GM12891 (cell line): ENCODE measurements around the gene ZNF385B.

ENCODE experiments used
- POLR2A ChIP-seq: IDR thresholded peaks from 2 replicates; pipeline ENCODE4 v1.6.1; 2011; ENCODE audit warnings: low read depth, low read length, control low read depth
- POLR2AphosphoS5 ChIP-seq: IDR thresholded peaks from 2 replicates; pipeline ENCODE4 v1.6.1; 2011; ENCODE audit warnings: low read depth, low read length, control low read depth
- SPI1 ChIP-seq: IDR thresholded peaks from 2 replicates; pipeline ENCODE4 v1.6.1; 2011; ENCODE audit warnings: low read depth, low read length, control low read depth
- TAF1 ChIP-seq: IDR thresholded peaks from 2 replicates; pipeline ENCODE4 v1.6.1; 2011; ENCODE audit warnings: low read depth, low read length, control low read depth

DNA sequence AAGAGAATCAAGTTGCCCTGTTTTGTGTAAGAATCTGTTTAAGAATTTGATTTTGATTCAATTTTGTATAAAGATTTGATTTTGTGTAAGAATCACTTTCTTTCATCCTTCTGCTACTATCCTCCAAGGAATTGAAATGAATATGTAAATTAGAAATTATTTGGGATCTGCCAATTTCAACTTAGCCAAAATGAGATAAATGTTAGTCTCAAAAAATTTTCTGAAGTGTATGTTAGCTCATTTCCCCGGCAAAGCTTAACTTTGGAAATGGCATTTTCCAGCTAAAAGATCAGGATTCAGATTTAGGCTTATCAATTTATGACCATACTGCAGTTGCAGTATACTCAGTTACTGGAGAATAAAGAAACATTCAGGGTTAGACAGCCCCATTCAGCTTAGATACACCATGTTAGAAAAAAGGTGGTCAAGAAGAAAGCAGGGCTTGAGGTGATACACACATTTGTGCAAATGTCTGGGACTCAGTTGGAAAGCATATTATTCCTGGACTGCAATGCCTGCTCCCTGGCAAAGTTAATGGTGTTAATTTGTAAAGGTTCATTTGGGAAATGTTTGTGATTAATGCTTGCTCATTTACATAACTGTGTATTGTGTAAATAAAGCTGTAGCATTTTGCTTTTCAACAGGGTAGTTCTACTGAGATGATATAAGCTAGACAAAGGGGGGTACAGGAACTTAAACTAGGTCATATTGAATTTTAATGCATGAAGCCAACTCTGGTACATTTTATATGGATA lies 349.0 kb downstream of the ZNF385B start:
- TF ChIP-seq POLR2A (no peak), POLR2AphosphoS5 (no peak), TAF1 (no peak), SPI1 (no peak)
